Lower lobe of right lung (tissue), 2 donors: ENCODE measurements around the gene CALR. TPM values are rescaled to one million over a fixed set of nuclear protein-coding genes. Genes with fewer than 3 reads are reported as not detected.
"Not testable (repeated sequence)": the region's sequence is repeated elsewhere in the genome, so short reads cannot be mapped to it uniquely, and the experiment has no call there.

Experiments used
- ATAC-seq, 2 donors: fragments of 200-7000 bp; cut with Tn5 transposase; one replicate each; pipeline ENCODE4 v1.9.1; 2020 to 2022; ENCODE audit warnings: mild to moderate bottlenecking in 2 of 2, moderate library complexity in 2 of 2
- DNase-seq: peaks from one replicate; pipeline ENCODE4 v3.0.0-alpha.2; 2020
- H3K27ac ChIP-seq: fragments of 200-600 bp; one replicate; pipeline ENCODE4 v1.8.0; 2022
- H3K27me3 ChIP-seq: fragments of 200-600 bp; one replicate; pipeline ENCODE4 v1.8.0; 2022; ENCODE audit warnings: low read depth
- H3K36me3 ChIP-seq: fragments of 200-600 bp; one replicate; pipeline ENCODE4 v1.8.0; 2022; ENCODE audit warnings: mild to moderate bottlenecking
- H3K4me1 ChIP-seq: fragments of 200-600 bp; one replicate; pipeline ENCODE4 v1.8.0; 2022
- H3K4me3 ChIP-seq: fragments of 200-600 bp; one replicate; pipeline ENCODE4 v1.8.0; 2022; ENCODE audit warnings: mild to moderate bottlenecking
- H3K9me3 ChIP-seq: fragments of 200-600 bp; one replicate; pipeline ENCODE4 v1.8.0; 2022
- CTCF ChIP-seq: fragments of 200-600 bp; IDR thresholded peaks from one replicate; pipeline ENCODE4 v1.8.0; 2022; ENCODE audit warnings: antibody characterized with exemption, mild to moderate bottlenecking
- intact Hi-C: fragments of 100-400 bp; cut with DNase I; formaldehyde crosslinking; loops from one replicate; pipeline ENCODE4 v1.11.0; 2022
- total RNA-seq: library from RNA; stranded (reverse); fragmentation: NEBNext Ultra II Directional; extraction: Animal tissue kit (Norgen Biotek cat#: 25700); gene quantifications from one replicate; pipeline ENCODE4 v1.2.1, GENCODE V29; 2021
- donor health status: DM: no; HTN: yes; CAD: no; lungs with severe emphysema.

Gene CALR
- total RNA-seq, 1 donor from 2014 or later: 872 TPM

DNA sequence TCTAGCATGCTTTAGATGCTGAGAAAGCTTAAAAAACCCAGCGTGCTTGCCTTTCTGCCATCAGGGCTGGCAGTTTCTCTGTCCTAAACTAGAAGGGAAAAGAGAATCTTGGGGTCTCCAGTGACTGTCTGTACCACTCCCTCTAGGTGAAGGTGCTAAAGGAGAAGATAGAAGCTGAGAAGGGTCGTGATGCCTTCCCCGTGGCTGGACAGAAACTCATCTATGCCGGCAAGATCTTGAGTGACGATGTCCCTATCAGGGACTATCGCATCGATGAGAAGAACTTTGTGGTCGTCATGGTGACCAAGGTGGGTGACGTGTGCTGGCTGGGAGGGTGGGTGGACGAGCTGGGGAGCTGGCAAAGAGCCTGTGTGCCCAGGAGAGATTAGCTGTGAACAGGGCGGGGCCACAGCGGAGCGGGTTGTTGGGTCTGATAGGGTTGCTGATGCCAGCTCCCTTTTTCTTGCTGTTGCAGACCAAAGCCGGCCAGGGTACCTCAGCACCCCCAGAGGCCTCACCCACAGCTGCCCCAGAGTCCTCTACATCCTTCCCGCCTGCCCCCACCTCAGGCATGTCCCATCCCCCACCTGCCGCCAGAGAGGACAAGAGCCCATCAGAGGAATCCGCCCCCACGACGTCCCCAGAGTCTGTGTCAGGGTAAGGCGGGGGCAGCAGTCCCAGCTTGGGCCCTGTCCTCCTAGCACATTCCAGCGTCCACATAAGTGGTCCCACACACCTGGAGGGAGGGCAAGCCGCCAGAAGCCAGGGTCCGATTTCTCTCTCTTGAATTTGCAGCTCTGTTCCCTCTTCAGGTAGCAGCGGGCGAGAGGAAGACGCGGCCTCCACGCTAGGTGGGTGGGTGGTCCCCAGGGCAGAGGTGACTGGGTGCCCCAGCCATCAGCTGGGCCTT is 9.5 kb downstream of the CALR start:
- peaks cover 46% of the 10 kb centered on the region for H3K4me1 ChIP-seq
- no peak overlapping the region for H3K27ac ChIP-seq
- H3K4me3 ChIP-seq: no peak overlapping the region
- DNase-seq: peak; percentile 48
- H3K27me3 ChIP-seq: no peaks in the 10 kb centered on the region
- peaks cover 79% of the 10 kb centered on the region for H3K36me3 ChIP-seq
- no peaks in the 10 kb centered on the region for H3K9me3 ChIP-seq
- TF ChIP-seq CTCF: no peak
- intact Hi-C loops: no loop called here
- ATAC-seq: no peak

- TF ChIP-seq CTCF: no peak
- DNase-seq: no peak
- no peaks in the 10 kb centered on the region for H3K9me3 ChIP-seq
- ATAC-seq: no peak
- no peak overlapping the region for H3K27ac ChIP-seq
- H3K27me3 ChIP-seq: no peaks in the 10 kb centered on the region
- H3K4me3 ChIP-seq: no peak overlapping the region
- intact Hi-C loops: no loop called here
- peaks cover 78% of the 10 kb centered on the region for H3K36me3 ChIP-seq
- peaks cover 44% of the 10 kb centered on the region for H3K4me1 ChIP-seq
These were observed 10.4 kb downstream of the CALR start for GRCh38 chr19:12948612-12949362.

GRCh38 chr19:12949363-12950283 is 11.2 kb downstream of the CALR start:
- peaks cover 43% of the 10 kb centered on the region for H3K4me1 ChIP-seq
- no peak overlapping the region for H3K27ac ChIP-seq
- intact Hi-C loops: no loop called here
- no peak overlapping the region for H3K4me3 ChIP-seq
- H3K9me3 ChIP-seq: no peaks in the 10 kb centered on the region
- ATAC-seq (no peak), DNase-seq (no peak)
- no peaks in the 10 kb centered on the region for H3K27me3 ChIP-seq
- peaks cover 78% of the 10 kb centered on the region for H3K36me3 ChIP-seq
- TF ChIP-seq CTCF: no peak

GRCh38 chr19:12952050-12952449 is 13.6 kb downstream of the CALR start:
- peaks cover 47% of the 10 kb centered on the region for H3K4me1 ChIP-seq
- H3K27me3 ChIP-seq, intact Hi-C loops, H3K4me3 ChIP-seq, H3K27ac ChIP-seq, DNase-seq, ATAC-seq, H3K9me3 ChIP-seq: not testable (repeated sequence)
- H3K36me3 ChIP-seq: peaks cover 77% of the 10 kb centered on the region

GRCh38 chr19:12952488-12953137 is 14.2 kb downstream of the CALR start:
- intact Hi-C loops: no loop called here
- no peak for ATAC-seq

More at GRCh38 chr19:12952488-12953137, 14.2 kb downstream of the CALR start:
- Histone ChIP-seq H3K9me3 (no peaks in the 10 kb centered on the region), H3K4me1 (peaks cover 47% of the 10 kb centered on the region), H3K36me3 (peaks cover 75% of the 10 kb centered on the region), H3K27me3 (no peaks in the 10 kb centered on the region), H3K27ac (peak overlapping the region; percentile 61), H3K4me3 (no peak overlapping the region)
- TF ChIP-seq CTCF: no peak
- no peak for DNase-seq
